ENCODE data around the gene BLCAP.

The BLCAP gene

GRCh38 chr20:37529214-37529967 is 1.7 kb upstream of the BLCAP start:
- no peak for DNase-seq

- DNase-seq = no peak
Measured at GRCh38 chr20:37528446-37529213, 954 bp upstream of the BLCAP start.

GRCh38 chr20:37526839-37527637 is 638 bp downstream of the BLCAP start:
- DNase-seq = no peak

GRCh38 chr20:37526238-37526838 is 1.3 kb downstream of the BLCAP start:
- DNase-seq = no peak

GRCh38 chr20:37525810-37526209 is 1.9 kb downstream of the BLCAP start:
- no peak for DNase-seq

GRCh38 chr20:37524859-37525708 is 2.6 kb downstream of the BLCAP start:
- peak in 1 of 2 donors; percentile 16 for DNase-seq

- DNase-seq = no peak
Measured at GRCh38 chr20:37523911-37524700, 3.6 kb downstream of the BLCAP start.

GRCh38 chr20:37523012-37523391 is 4.7 kb downstream of the BLCAP start:
- DNase-seq = no peak

- DNase-seq = no peak
Measured at GRCh38 chr20:37522260-37523011, 5.2 kb downstream of the BLCAP start.

- no peak for DNase-seq
Measured at GRCh38 chr20:37521061-37521771, 6.5 kb downstream of the BLCAP start, which contains the start of gene NNAT. Gene NNAT, plus strand, starts transcription at chr20:37521250. Its CDS starts 82 bp downstream, at chr20:37521332.

- no peak for DNase-seq
Measured at GRCh38 chr20:37520419-37520955, 7.2 kb downstream of the BLCAP start.

- no peak for DNase-seq
Measured at GRCh38 chr20:37519508-37520418, 7.9 kb downstream of the BLCAP start.

GRCh38 chr20:37518606-37519507 is 8.8 kb downstream of the BLCAP start:
- DNase-seq = no peak

- DNase-seq = no peak
Measured at GRCh38 chr20:37518059-37518458, 9.6 kb downstream of the BLCAP start.

GRCh38 chr20:37516811-37517750 is 10.6 kb downstream of the BLCAP start:
- no peak for DNase-seq

- no peak for DNase-seq
Measured at GRCh38 chr20:37515876-37516275, 11.8 kb downstream of the BLCAP start.
